Measurements from ENCODE around the gene FBXO34. TPM values are rescaled to one million over a fixed set of nuclear protein-coding genes. Genes with fewer than 3 reads are reported as not detected.

FBXO34 gene
- total RNA-seq, 1 experiment from 2014 or later = 13.9 TPM

DNA sequence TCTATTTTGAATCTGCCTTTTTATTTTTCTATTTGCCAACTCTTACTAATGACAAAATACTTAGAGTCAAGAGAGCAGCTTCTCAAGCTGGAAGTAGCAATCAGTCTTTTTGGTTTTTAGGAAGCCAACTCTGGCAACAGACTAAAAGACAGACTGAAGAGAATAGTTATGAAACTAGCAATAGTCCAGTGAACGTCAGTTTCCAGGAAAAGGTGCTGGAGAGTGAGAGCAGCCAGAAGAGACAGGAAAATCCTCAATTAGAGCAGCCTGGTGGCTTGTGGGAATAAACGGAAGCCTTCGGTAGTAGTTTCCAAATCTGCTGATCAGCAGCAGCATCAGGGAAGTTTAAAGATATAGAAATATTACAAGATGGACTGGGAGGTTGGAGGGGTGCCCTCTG lies 113.3 kb downstream of the FBXO34 start:
- ATAC-seq (no peak), DNase-seq (ENCODE audit: low spot score) (no peak)
- Mint-ChIP-seq H3K27me3 (ENCODE audit: low read depth) (no peaks in the 10 kb centered on the region), H3K36me3 (peaks cover 29% of the 10 kb centered on the region), H3K9me3 (no peaks in the 10 kb centered on the region), H3K4me1 (no peaks in the 10 kb centered on the region), H3K27ac (no peak overlapping the region), H3K4me3 (no peak overlapping the region)
- TF ChIP-seq SMAD4 (CRISPR knock-in tag; IDR thresholded peaks at IDR 0.05) (no peak), NFYB (CRISPR knock-in tag; conservative IDR thresholded peaks at IDR 0.05; ENCODE audit: low read depth) (no peak)
- TF ChIP-seq, protein P1, sequence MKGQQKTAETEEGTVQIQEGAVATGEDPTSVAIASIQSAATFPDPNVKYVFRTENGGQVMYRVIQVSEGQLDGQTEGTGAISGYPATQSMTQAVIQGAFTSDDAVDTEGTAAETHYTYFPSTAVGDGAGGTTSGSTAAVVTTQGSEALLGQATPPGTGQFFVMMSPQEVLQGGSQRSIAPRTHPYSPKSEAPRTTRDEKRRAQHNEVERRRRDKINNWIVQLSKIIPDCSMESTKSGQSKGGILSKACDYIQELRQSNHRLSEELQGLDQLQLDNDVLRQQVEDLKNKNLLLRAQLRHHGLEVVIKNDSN (CRISPR knock-in tag; IDR thresholded peaks at IDR 0.05) = no peak
- POLR2A ChIA-PET = no interaction called here
- CTCF ChIA-PET = no interaction called here

DNA sequence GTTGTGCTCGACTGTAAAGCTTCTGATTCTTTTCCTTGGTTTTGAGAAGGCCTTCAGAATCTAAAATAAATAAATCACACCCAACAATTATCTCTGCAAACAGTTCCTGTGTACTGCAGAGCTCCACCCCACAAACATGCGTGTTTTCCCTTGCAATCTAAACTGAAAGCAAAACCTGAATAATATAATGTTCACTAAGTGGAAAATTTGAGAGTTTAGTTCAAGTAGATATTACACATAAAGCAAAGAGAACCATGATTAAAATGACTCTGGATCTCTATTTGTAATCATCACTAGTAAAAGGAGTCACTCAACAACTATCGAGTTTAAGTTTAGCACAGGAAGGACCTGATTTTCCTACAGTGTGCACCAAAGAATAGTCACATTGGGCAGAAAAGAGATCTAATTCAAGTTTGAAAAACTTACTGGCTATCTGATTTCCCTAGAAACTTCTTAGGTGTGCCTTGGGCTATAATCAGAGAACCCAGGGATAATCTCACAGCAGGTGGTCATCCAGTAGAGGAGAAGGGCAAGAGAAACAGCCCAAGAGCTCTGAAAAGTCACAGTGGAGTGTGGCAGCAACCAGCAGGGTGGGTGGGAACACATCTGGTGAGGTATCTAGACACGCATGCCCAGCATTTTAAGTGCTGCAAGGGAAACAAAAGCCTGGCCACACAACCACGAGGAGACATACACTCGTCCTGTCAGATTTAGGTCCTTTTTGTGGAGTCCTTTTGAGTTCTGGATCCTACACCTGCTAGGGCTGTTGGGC lies 115.0 kb downstream of the FBXO34 start:
- ChIA-PET CTCF (no interaction called here), POLR2A (no interaction called here)
- Mint-ChIP-seq H3K27ac (no peak overlapping the region), H3K27me3 (ENCODE audit: low read depth) (no peaks in the 10 kb centered on the region), H3K9me3 (no peaks in the 10 kb centered on the region), H3K4me1 (no peaks in the 10 kb centered on the region), H3K36me3 (peaks cover 21% of the 10 kb centered on the region), H3K4me3 (no peak overlapping the region)
- no peak for DNase-seq (ENCODE audit: low spot score)
- no peak for ATAC-seq
- TF ChIP-seq NFYB (CRISPR knock-in tag; conservative IDR thresholded peaks at IDR 0.05; ENCODE audit: low read depth) (no peak), RORB (CRISPR knock-in tag; IDR thresholded peaks at IDR 0.05) (no peak), TEAD1 (CRISPR knock-in tag; IDR thresholded peaks at IDR 0.05) (no peak), SOX15 (CRISPR knock-in tag; IDR thresholded peaks at IDR 0.05) (no peak)

DNA sequence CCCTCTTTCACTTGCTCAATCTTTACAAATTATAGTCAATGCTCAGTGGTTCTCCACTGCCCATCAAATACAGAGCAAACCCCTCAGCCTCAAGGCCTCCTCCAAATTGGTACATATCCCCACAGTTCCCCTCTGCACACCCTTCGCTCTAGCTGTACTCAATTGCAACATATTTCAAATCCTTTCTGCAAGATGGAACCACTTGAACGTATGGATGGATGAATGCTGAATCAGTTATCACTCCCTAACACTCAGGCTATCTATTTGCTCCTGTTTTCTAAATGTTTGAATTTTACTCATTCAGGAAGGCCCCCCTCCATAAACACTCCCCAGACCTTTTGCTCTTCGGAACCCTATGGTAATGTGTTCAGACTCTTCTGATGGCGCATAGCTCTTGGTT lies 115.9 kb downstream of the FBXO34 start:
- ChIA-PET CTCF (no interaction called here), POLR2A (no interaction called here)
- no peak overlapping the region for H3K4me3 Mint-ChIP-seq
- no peaks in the 10 kb centered on the region for H3K9me3 Mint-ChIP-seq
- ATAC-seq (no peak), DNase-seq (ENCODE audit: low spot score) (no peak)
- H3K27me3 Mint-ChIP-seq (ENCODE audit: low read depth) = no peaks in the 10 kb centered on the region
- H3K36me3 Mint-ChIP-seq = peaks cover 16% of the 10 kb centered on the region
- H3K27ac Mint-ChIP-seq = no peak overlapping the region
- no peaks in the 10 kb centered on the region for H3K4me1 Mint-ChIP-seq
- TF ChIP-seq, protein P2, sequence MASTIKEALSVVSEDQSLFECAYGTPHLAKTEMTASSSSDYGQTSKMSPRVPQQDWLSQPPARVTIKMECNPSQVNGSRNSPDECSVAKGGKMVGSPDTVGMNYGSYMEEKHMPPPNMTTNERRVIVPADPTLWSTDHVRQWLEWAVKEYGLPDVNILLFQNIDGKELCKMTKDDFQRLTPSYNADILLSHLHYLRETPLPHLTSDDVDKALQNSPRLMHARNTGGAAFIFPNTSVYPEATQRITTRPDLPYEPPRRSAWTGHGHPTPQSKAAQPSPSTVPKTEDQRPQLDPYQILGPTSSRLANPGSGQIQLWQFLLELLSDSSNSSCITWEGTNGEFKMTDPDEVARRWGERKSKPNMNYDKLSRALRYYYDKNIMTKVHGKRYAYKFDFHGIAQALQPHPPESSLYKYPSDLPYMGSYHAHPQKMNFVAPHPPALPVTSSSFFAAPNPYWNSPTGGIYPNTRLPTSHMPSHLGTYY (CRISPR knock-in tag; IDR thresholded peaks at IDR 0.05) = no peak
- TF ChIP-seq ZNF138 (CRISPR knock-in tag; conservative IDR thresholded peaks at IDR 0.05) (no peak), FOXJ3 (CRISPR knock-in tag; IDR thresholded peaks at IDR 0.05; ENCODE audit: borderline replicate concordance) (no peak), OVOL2 (CRISPR knock-in tag; IDR thresholded peaks at IDR 0.05; ENCODE audit: borderline replicate concordance) (no peak), CBFB (CRISPR knock-in tag; IDR thresholded peaks at IDR 0.05; ENCODE audit: low read depth) (no peak), ZBTB21 (CRISPR knock-in tag; IDR thresholded peaks at IDR 0.05; ENCODE audit: borderline replicate concordance) (no peak), ETV6 (CRISPR knock-in tag; IDR thresholded peaks at IDR 0.05) (no peak), HMGA2 (CRISPR knock-in tag; IDR thresholded peaks at IDR 0.05) (no peak), NR1H2 (CRISPR knock-in tag; IDR thresholded peaks at IDR 0.05) (no peak)
- TF ChIP-seq, protein P3, sequence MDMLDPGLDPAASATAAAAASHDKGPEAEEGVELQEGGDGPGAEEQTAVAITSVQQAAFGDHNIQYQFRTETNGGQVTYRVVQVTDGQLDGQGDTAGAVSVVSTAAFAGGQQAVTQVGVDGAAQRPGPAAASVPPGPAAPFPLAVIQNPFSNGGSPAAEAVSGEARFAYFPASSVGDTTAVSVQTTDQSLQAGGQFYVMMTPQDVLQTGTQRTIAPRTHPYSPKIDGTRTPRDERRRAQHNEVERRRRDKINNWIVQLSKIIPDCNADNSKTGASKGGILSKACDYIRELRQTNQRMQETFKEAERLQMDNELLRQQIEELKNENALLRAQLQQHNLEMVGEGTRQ (CRISPR knock-in tag; IDR thresholded peaks at IDR 0.05) = no peak
- TF ChIP-seq, protein P4, sequence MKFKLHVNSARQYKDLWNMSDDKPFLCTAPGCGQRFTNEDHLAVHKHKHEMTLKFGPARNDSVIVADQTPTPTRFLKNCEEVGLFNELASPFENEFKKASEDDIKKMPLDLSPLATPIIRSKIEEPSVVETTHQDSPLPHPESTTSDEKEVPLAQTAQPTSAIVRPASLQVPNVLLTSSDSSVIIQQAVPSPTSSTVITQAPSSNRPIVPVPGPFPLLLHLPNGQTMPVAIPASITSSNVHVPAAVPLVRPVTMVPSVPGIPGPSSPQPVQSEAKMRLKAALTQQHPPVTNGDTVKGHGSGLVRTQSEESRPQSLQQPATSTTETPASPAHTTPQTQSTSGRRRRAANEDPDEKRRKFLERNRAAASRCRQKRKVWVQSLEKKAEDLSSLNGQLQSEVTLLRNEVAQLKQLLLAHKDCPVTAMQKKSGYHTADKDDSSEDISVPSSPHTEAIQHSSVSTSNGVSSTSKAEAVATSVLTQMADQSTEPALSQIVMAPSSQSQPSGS (CRISPR knock-in tag; IDR thresholded peaks at IDR 0.05; ENCODE audit: borderline replicate concordance, low read depth) = no peak
- TF ChIP-seq, protein P5, sequence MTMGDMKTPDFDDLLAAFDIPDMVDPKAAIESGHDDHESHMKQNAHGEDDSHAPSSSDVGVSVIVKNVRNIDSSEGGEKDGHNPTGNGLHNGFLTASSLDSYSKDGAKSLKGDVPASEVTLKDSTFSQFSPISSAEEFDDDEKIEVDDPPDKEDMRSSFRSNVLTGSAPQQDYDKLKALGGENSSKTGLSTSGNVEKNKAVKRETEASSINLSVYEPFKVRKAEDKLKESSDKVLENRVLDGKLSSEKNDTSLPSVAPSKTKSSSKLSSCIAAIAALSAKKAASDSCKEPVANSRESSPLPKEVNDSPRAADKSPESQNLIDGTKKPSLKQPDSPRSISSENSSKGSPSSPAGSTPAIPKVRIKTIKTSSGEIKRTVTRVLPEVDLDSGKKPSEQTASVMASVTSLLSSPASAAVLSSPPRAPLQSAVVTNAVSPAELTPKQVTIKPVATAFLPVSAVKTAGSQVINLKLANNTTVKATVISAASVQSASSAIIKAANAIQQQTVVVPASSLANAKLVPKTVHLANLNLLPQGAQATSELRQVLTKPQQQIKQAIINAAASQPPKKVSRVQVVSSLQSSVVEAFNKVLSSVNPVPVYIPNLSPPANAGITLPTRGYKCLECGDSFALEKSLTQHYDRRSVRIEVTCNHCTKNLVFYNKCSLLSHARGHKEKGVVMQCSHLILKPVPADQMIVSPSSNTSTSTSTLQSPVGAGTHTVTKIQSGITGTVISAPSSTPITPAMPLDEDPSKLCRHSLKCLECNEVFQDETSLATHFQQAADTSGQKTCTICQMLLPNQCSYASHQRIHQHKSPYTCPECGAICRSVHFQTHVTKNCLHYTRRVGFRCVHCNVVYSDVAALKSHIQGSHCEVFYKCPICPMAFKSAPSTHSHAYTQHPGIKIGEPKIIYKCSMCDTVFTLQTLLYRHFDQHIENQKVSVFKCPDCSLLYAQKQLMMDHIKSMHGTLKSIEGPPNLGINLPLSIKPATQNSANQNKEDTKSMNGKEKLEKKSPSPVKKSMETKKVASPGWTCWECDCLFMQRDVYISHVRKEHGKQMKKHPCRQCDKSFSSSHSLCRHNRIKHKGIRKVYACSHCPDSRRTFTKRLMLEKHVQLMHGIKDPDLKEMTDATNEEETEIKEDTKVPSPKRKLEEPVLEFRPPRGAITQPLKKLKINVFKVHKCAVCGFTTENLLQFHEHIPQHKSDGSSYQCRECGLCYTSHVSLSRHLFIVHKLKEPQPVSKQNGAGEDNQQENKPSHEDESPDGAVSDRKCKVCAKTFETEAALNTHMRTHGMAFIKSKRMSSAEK (CRISPR knock-in tag; IDR thresholded peaks at IDR 0.05; ENCODE audit: borderline replicate concordance) = no peak
- TF ChIP-seq, protein P6, sequence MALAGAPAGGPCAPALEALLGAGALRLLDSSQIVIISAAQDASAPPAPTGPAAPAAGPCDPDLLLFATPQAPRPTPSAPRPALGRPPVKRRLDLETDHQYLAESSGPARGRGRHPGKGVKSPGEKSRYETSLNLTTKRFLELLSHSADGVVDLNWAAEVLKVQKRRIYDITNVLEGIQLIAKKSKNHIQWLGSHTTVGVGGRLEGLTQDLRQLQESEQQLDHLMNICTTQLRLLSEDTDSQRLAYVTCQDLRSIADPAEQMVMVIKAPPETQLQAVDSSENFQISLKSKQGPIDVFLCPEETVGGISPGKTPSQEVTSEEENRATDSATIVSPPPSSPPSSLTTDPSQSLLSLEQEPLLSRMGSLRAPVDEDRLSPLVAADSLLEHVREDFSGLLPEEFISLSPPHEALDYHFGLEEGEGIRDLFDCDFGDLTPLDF (CRISPR knock-in tag; IDR thresholded peaks at IDR 0.05) = no peak
